IMR-90 (cell line): ENCODE measurements around the gene TIMM50. TPM values are rescaled to one million over a fixed set of nuclear protein-coding genes. Genes with fewer than 3 reads are reported as not detected.

Experiments used
- ATAC-seq: fragments of 200-7000 bp; cut with Tn5 transposase; 2 replicates; pipeline ENCODE4 v1.9.1; 2020; ENCODE audit warnings: low read depth, mild to moderate bottlenecking, moderate library complexity
- BruUV-seq: library from RNA; stranded (reverse); fragments of 400-500 nt; replicated peaks from 2 replicates; lab custom pipeline; 2021; lab: Mats Ljungman, UMichigan
- CTCF ChIA-PET: fragments of 300-600 bp; formaldehyde crosslinking; extraction: SDS; loops from one replicate; lab custom pipeline; 2021; ENCODE audit warnings: antibody characterized with exemption; lab: Yijun Ruan, JAX
- POLR2A ChIA-PET: fragments of 300-600 bp; sonication (Branson Sonifier 250); formaldehyde crosslinking; loops from one replicate; lab custom pipeline; 2022; ENCODE audit warnings: antibody characterized with exemption; ENCODE audit not compliant: unreplicated experiment; lab: Charles Lee
- DNase-seq: peaks from one replicate; pipeline ENCODE4 v3.0.0; 2013
- H2AFZ ChIP-seq: replicated peaks from 2 replicates; pipeline ENCODE3; 2013; ENCODE audit warnings: low read length, mild to moderate bottlenecking; ENCODE audit not compliant: poor library complexity
- H2AK5ac ChIP-seq: 2 replicates; pipeline ENCODE4 v1.6.1; 2013; ENCODE audit warnings: low read depth, low read length, inconsistent platforms
- H2AK9ac ChIP-seq: replicated peaks from 2 replicates; pipeline ENCODE3; 2013; ENCODE audit warnings: mild to moderate bottlenecking, low read depth, low read length, moderate library complexity; ENCODE audit not compliant: poor library complexity
- H2BK120ac ChIP-seq: 2 replicates; pipeline ENCODE4 v1.6.1; 2013; ENCODE audit warnings: low read depth, low read length, inconsistent platforms
- H2BK15ac ChIP-seq: 3 replicates; pipeline ENCODE4 v1.6.1; 2013; ENCODE audit warnings: low read depth, low read length, inconsistent platforms
- H2BK20ac ChIP-seq: 2 replicates; pipeline ENCODE4 v1.6.1; 2013; ENCODE audit warnings: low read depth, mild to moderate bottlenecking, inconsistent platforms, low read length, moderate library complexity
- H2BK5ac ChIP-seq: 2 replicates; pipeline ENCODE4 v1.6.1; 2013; ENCODE audit warnings: mild to moderate bottlenecking, low read depth, low read length, inconsistent platforms; ENCODE audit not compliant: poor library complexity, severe bottlenecking
- H3K14ac ChIP-seq: replicated peaks from 2 replicates; pipeline ENCODE4 v1.6.1; 2013; ENCODE audit warnings: low read depth, low read length, inconsistent platforms
- H3K18ac ChIP-seq: 2 replicates; pipeline ENCODE4 v1.6.1; 2013; ENCODE audit warnings: low read depth, low read length, control low read depth
- H3K23ac ChIP-seq: 2 replicates; pipeline ENCODE4 v1.6.1; 2013; ENCODE audit warnings: low read depth, low read length, inconsistent platforms
- H3K27ac ChIP-seq: 2 replicates; pipeline ENCODE4 v1.5.1; 2013; ENCODE audit warnings: mild to moderate bottlenecking, control low read depth, low read length; ENCODE audit not compliant: insufficient read depth
- H3K27me3 ChIP-seq: 2 replicates; pipeline ENCODE4 v1.6.1; 2013; ENCODE audit warnings: low read length; ENCODE audit not compliant: control insufficient read depth, insufficient read depth
- H3K36me3 ChIP-seq: 2 replicates; pipeline ENCODE4 v1.6.1; 2013; ENCODE audit warnings: low read length, mixed read lengths; ENCODE audit not compliant: control insufficient read depth, insufficient read depth
- H3K4ac ChIP-seq: 2 replicates; pipeline ENCODE4 v1.6.1; 2013; ENCODE audit warnings: low read depth, low read length, inconsistent platforms
- H3K4me1 ChIP-seq: 2 replicates; pipeline ENCODE4 v1.6.1; 2013; ENCODE audit warnings: low read length, mixed read lengths; ENCODE audit not compliant: control insufficient read depth, insufficient read depth
- H3K4me2 ChIP-seq: 2 replicates; pipeline ENCODE4 v1.6.1; 2013; ENCODE audit warnings: low read depth, mild to moderate bottlenecking, control low read depth, low read length, moderate library complexity
- H3K4me3 ChIP-seq: 2 replicates; pipeline ENCODE4 v1.5.1; 2013; ENCODE audit warnings: low read depth, mild to moderate bottlenecking, control low read depth, low read length, moderate library complexity; ENCODE audit not compliant: insufficient read depth
- H3K56ac ChIP-seq: 2 replicates; pipeline ENCODE4 v1.6.1; 2013; ENCODE audit warnings: low read length, inconsistent platforms; ENCODE audit not compliant: insufficient read depth; ENCODE audit errors: extremely low read depth
- H3K79me1 ChIP-seq, 2 experiments: 2 replicates each; pipeline ENCODE4 v1.6.1; 2013; ENCODE audit warnings: low read length in 2 of 2, inconsistent platforms in 1 of 2, low read depth in 1 of 2
- H3K9ac ChIP-seq: 2 replicates; pipeline ENCODE4 v1.6.1; 2013; ENCODE audit warnings: low read depth, low read length, control low read depth
- H3K9me1 ChIP-seq: 2 replicates; pipeline ENCODE4 v1.6.1; 2013; ENCODE audit warnings: low read length, inconsistent platforms; ENCODE audit not compliant: insufficient read depth
- H3K9me3 ChIP-seq: 2 replicates; pipeline ENCODE4 v1.6.1; 2013; ENCODE audit warnings: low read length; ENCODE audit not compliant: control insufficient read depth, insufficient read depth
- H4K20me1 ChIP-seq: 2 replicates; pipeline ENCODE4 v1.6.1; 2013; ENCODE audit warnings: low read length, inconsistent platforms; ENCODE audit not compliant: insufficient read depth
- H4K5ac ChIP-seq: 2 replicates; pipeline ENCODE4 v1.6.1; 2013; ENCODE audit warnings: mild to moderate bottlenecking, low read depth, low read length, control low read depth
- H4K8ac ChIP-seq, 2 experiments: 2 replicates each; pipeline ENCODE4 v1.6.1; 2013; ENCODE audit warnings: low read depth in 2 of 2, low read length in 2 of 2, control low read depth in 1 of 2, inconsistent platforms in 1 of 2
- H4K91ac ChIP-seq: 2 replicates; pipeline ENCODE4 v1.6.1; 2013; ENCODE audit warnings: low read depth, low read length, inconsistent platforms; ENCODE audit not compliant: insufficient read depth
- BHLHE40 ChIP-seq: fragments of 150-350 bp; IDR thresholded peaks from 2 replicates; pipeline ENCODE4 v1.6.1; 2016; ENCODE audit warnings: mild to moderate bottlenecking, low read depth, low read length
- CEBPB ChIP-seq: IDR thresholded peaks from 2 replicates; pipeline ENCODE4 v1.6.1; 2012; ENCODE audit warnings: low read depth, low read length, improper control_type of control experiment
- CHD1 ChIP-seq: IDR thresholded peaks from 2 replicates; pipeline ENCODE4 v1.6.1; 2012; ENCODE audit warnings: low read depth, low read length, improper control_type of control experiment
- CTCF ChIP-seq: conservative IDR thresholded peaks from 2 replicates; pipeline ENCODE4 v1.5.1; 2012; ENCODE audit warnings: mild to moderate bottlenecking, low read depth, low read length, improper control_type of control experiment
- ELK1 ChIP-seq: fragments of 150-350 bp; IDR thresholded peaks from 2 replicates; pipeline ENCODE4 v1.6.1; 2016; ENCODE audit warnings: low read depth, mild to moderate bottlenecking, low read length, moderate library complexity, borderline replicate concordance
- FOS ChIP-seq: fragments of 150-350 bp; IDR thresholded peaks from 2 replicates; pipeline ENCODE4 v1.6.1; 2016; ENCODE audit warnings: low read depth, low read length
- MAFK ChIP-seq: IDR thresholded peaks from 2 replicates; pipeline ENCODE4 v1.6.1; 2012; ENCODE audit warnings: low read depth, low read length, improper control_type of control experiment
- MAZ ChIP-seq: IDR thresholded peaks from 2 replicates; pipeline ENCODE4 v1.6.1; 2012; ENCODE audit warnings: low read depth, mild to moderate bottlenecking, low read length, improper control_type of control experiment, moderate library complexity, borderline replicate concordance
- MXI1 ChIP-seq: IDR thresholded peaks from 2 replicates; pipeline ENCODE4 v1.6.1; 2012; ENCODE audit warnings: low read depth, mild to moderate bottlenecking, low read length, moderate library complexity, borderline replicate concordance
- NFE2L2 ChIP-seq: fragments of 150-350 bp; IDR thresholded peaks from 2 replicates; pipeline ENCODE4 v1.6.1; 2016; ENCODE audit warnings: low read depth, mild to moderate bottlenecking, low read length
- POLR2A ChIP-seq: IDR thresholded peaks from 2 replicates; pipeline ENCODE4 v1.6.1; 2012; ENCODE audit warnings: mild to moderate bottlenecking, low read depth, low read length
- RAD21 ChIP-seq: IDR thresholded peaks from 2 replicates; pipeline ENCODE4 v1.6.1; 2012; ENCODE audit warnings: low read length, improper control_type of control experiment
- RCOR1 ChIP-seq: IDR thresholded peaks from 2 replicates; pipeline ENCODE4 v1.6.1; 2012; ENCODE audit warnings: mild to moderate bottlenecking, low read length, improper control_type of control experiment; ENCODE audit not compliant: insufficient replicate concordance
- RFX5 ChIP-seq: IDR thresholded peaks from 2 replicates; pipeline ENCODE4 v1.8.0; 2012; ENCODE audit warnings: low read depth, mild to moderate bottlenecking, low read length, moderate library complexity
- SMC3 ChIP-seq: fragments of 150-350 bp; IDR thresholded peaks from 2 replicates; pipeline ENCODE4 v1.6.1; 2016; ENCODE audit warnings: low read depth, mild to moderate bottlenecking, antibody characterized with exemption, low read length, moderate library complexity
- USF2 ChIP-seq: fragments of 150-350 bp; IDR thresholded peaks from 2 replicates; pipeline ENCODE4 v1.6.1; 2017; ENCODE audit warnings: mild to moderate bottlenecking, antibody characterized with exemption, low read length, low read depth
- WGBS, 2 experiments: methylation state at CpG; one replicate each; pipeline versions ENCODE4 v1.1.5 to v1.1.7; 2013; ENCODE audit warnings: missing lambda C conversion rate in 2 of 2; ENCODE audit not compliant: insufficient read length in 1 of 2; ENCODE audit errors: extremely low coverage in 2 of 2; 5-methylcytosine and 5-hydroxymethylcytosine counted together
- dilution Hi-C: fragments of 300-500 bp; cut with HindIII; formaldehyde crosslinking; loops from one replicate; pipeline ENCODE4 v1.14.3; 2018; ENCODE audit warnings: low sequenced_read_pairs; ENCODE audit not compliant: unreplicated experiment
- in situ Hi-C: fragments of 300-500 bp; cut with MboI; formaldehyde crosslinking; loops from 3 replicates; pipeline ENCODE4 v1.14.3; 2019; ENCODE audit warnings: low sequenced_read_pairs, inconsistent platforms, mixed read lengths
- intact Hi-C: fragments of 100-400 bp; cut with micrococcal nuclease; formaldehyde crosslinking; loops from 2 replicates; pipeline ENCODE4 v1.10.0; 2022
- polyA plus RNA-seq, 3 experiments: library from polyadenylated mRNA; depleted of rRNA; stranded (reverse); fragments of >200 nt; gene quantifications; 2 replicates each; pipeline ENCODE4 v1.2.3, GENCODE V29; 2012; ENCODE audit warnings: low replicate concordance in 1 of 3
- total RNA-seq: library from RNA; depleted of rRNA; stranded (reverse); fragments of >200 nt; gene quantifications from 2 replicates; pipeline ENCODE4 v1.2.3, GENCODE V29; 2012

The TIMM50 gene
- total and polyA plus RNA-seq, 2 of the 4 experiments (the other 2 are of a cell fraction), result 52.0 to 76.8 TPM

- Histone ChIP-seq H3K9ac (no peak overlapping the region), H2BK15ac (no peak overlapping the region), H4K91ac (no peak overlapping the region), H2BK120ac (no peak overlapping the region), H2AFZ (no peak overlapping the region), H2AK9ac (peak overlapping the region; percentile 24), H3K79me1 (peaks cover 13 to 17% of the 10 kb centered on the region in 2 experiments; a peak in 3 of 4 replicates), H3K27me3 (no peaks in the 10 kb centered on the region), H3K4ac (no peak overlapping the region), H3K9me1 (peaks cover 2% of the 10 kb centered on the region; the same call in 1 of the 2 replicates), H4K5ac (no peak overlapping the region), H4K8ac (no peak overlapping the region), H3K9me3 (no peaks in the 10 kb centered on the region), H3K4me2 (no peak overlapping the region), H3K18ac (no peak overlapping the region), H4K20me1 (peaks cover 15% of the 10 kb centered on the region), H3K14ac (no peak overlapping the region), H3K56ac (no peak overlapping the region), H3K36me3 (peaks cover 92% of the 10 kb centered on the region), H2BK20ac (no peak overlapping the region), H2AK5ac (no peak overlapping the region), H3K4me1 (no peaks in the 10 kb centered on the region), H2BK5ac (no peak overlapping the region), H3K23ac (no peak overlapping the region), H3K27ac (no peak overlapping the region), H3K4me3 (no peak overlapping the region)
- ChIA-PET CTCF (no interaction called here), POLR2A (no interaction called here)
- WGBS, 2 experiments, result 72% methylated on average over 2 of the region's 7 CpGs; no CpG with 5 or more reads in 1 of the 2 experiments
- intact Hi-C loops, result no loop called here
- peak; percentile 12 for DNase-seq
- dilution Hi-C loops, result no loop called here
- TF ChIP-seq CHD1, result no peak
- TF ChIP-seq MXI1, result no peak
- no peak for TF ChIP-seq SMC3
- no peak for TF ChIP-seq RAD21
- no peak for TF ChIP-seq RCOR1
- TF ChIP-seq FOS, result no peak
- TF ChIP-seq CTCF, result no peak
- TF ChIP-seq ELK1, result no peak
- no peak for TF ChIP-seq POLR2A
- TF ChIP-seq CEBPB, result no peak; the same call in 1 of the 2 replicates
- TF ChIP-seq MAZ, result no peak
- no peak for TF ChIP-seq RFX5
- no peak for TF ChIP-seq BHLHE40
- no peak for TF ChIP-seq NFE2L2
- TF ChIP-seq MAFK, result no peak
- no peak for TF ChIP-seq USF2
- BruUV-seq, result no TSS peak
- ATAC-seq, result no peak
- in situ Hi-C loops, result no loop called here
Measured at GRCh38 chr19:39470724-39471339, 9.8 kb upstream of the TIMM50 start.
